Fibroblast of lung (primary cell): ENCODE data around the gene PHF3. TPM values are rescaled to one million over a fixed set of nuclear protein-coding genes. Genes with fewer than 3 reads are reported as not detected.
"Not testable (repeated sequence)": the region's sequence is repeated elsewhere in the genome, so short reads cannot be mapped to it uniquely, and the experiment has no call there.

Experiments
- DNase-seq, 2 donors: peaks; one replicate each; pipeline versions ENCODE4 v3.0.0 to v3.0.0-alpha.2; 2010; ENCODE audit warnings: low read depth in 2 of 2
- H2AFZ ChIP-seq: 2 replicates; pipeline ENCODE4 v1.5.1; 2012; ENCODE audit warnings: low read length, control low read depth, inconsistent platforms
- H3K27ac ChIP-seq: 2 replicates; pipeline ENCODE4 v1.5.1; 2011; ENCODE audit warnings: low read length, control low read depth; ENCODE audit not compliant: insufficient read depth
- H3K27me3 ChIP-seq: 2 replicates; pipeline ENCODE4 v1.5.1; 2011; ENCODE audit warnings: mild to moderate bottlenecking, low read length; ENCODE audit not compliant: control insufficient read depth, insufficient read depth
- H3K36me3 ChIP-seq: 2 replicates; pipeline ENCODE4 v1.5.1; 2011; ENCODE audit warnings: low read length; ENCODE audit not compliant: control insufficient read depth, insufficient read depth
- H3K4me1 ChIP-seq: 2 replicates; pipeline ENCODE4 v1.5.1; 2011; ENCODE audit warnings: low read length; ENCODE audit not compliant: control insufficient read depth, insufficient read depth; ENCODE audit errors: extremely low read depth
- H3K4me2 ChIP-seq: 2 replicates; pipeline ENCODE4 v1.5.1; 2011; ENCODE audit warnings: low read length, control low read depth; ENCODE audit not compliant: insufficient read depth; ENCODE audit errors: extremely low read depth
- H3K4me3 ChIP-seq, 4 experiments: fragments of 200-600 bp in 1 of 4; sonication (generic) in 1 of 4; replicated peaks in 1 of 4; 2 replicates each; pipeline ENCODE4 v1.5.1; 2011 to 2016; ENCODE audit warnings: low read length in 4 of 4, low read depth in 3 of 4, mild to moderate bottlenecking in 3 of 4, control low read depth in 2 of 4, inconsistent platforms in 1 of 4, mixed read lengths in 1 of 4; ENCODE audit not compliant: insufficient read depth in 1 of 4; ENCODE audit errors: control extremely low read depth in 1 of 4
- H3K79me2 ChIP-seq: 2 replicates; pipeline ENCODE4 v1.5.1; 2012; ENCODE audit warnings: mild to moderate bottlenecking, low read length, inconsistent platforms; ENCODE audit not compliant: control insufficient read depth, insufficient read depth
- H3K9ac ChIP-seq: 2 replicates; pipeline ENCODE4 v1.5.1; 2011; ENCODE audit warnings: mild to moderate bottlenecking, low read length, control low read depth; ENCODE audit not compliant: insufficient read depth
- H3K9me3 ChIP-seq: 2 replicates; pipeline ENCODE4 v1.5.1; 2012; ENCODE audit warnings: low read depth, low read length; ENCODE audit not compliant: control insufficient read depth, insufficient read depth
- H4K20me1 ChIP-seq: 2 replicates; pipeline ENCODE4 v1.5.1; 2011; ENCODE audit warnings: low read length; ENCODE audit not compliant: control insufficient read depth, insufficient read depth; ENCODE audit errors: extremely low read depth
- CTCF ChIP-seq, 2 donors: IDR thresholded peaks in 1 of 2; conservative IDR thresholded peaks in 1 of 2; 1 replicate in 1 of 2; 2 replicates in 1 of 2; pipeline ENCODE4 v1.5.1; 2011 to 2012; ENCODE audit warnings: low read length in 2 of 2, control low read depth in 1 of 2, inconsistent platforms in 1 of 2, low read depth in 1 of 2, mild to moderate bottlenecking in 1 of 2
- EZH2 ChIP-seq: IDR thresholded peaks from 2 replicates; pipeline ENCODE4 v1.5.1; 2012; ENCODE audit warnings: low read length, control low read depth, mild to moderate bottlenecking; ENCODE audit errors: missing control alignments
- polyA plus RNA-seq, 2 donors: library from polyadenylated mRNA; depleted of rRNA in 1 of 2; stranded (reverse) in 1 of 2; unstranded in 1 of 2; fragments of >200 nt; gene quantifications; 2 replicates each; pipeline ENCODE4 v1.2.1, GENCODE V29; 2011 to 2012; ENCODE audit warnings: missing spikeins in 1 of 2
- total RNA-seq: library from RNA; depleted of rRNA; stranded (reverse); fragments of >200 nt; gene quantifications from 2 replicates; pipeline ENCODE4 v1.2.1, GENCODE V29; 2014

The PHF3 gene
- total and polyA plus RNA-seq, 2 donors (not counting 1 experiment from before 2014, with no cell fraction given): 22.2 to 71.5 TPM

GRCh38 chr6:63745784-63746183 lies 110.2 kb downstream of the PHF3 start:
- TF ChIP-seq CTCF (conservative IDR thresholded peaks at IDR 0.05 in 1 of 2, IDR thresholded peaks at IDR 0.05 in 1 of 2; ENCODE audit: low read depth in 1 of 2, low read length in 2 of 2) (no peak), EZH2 (no peak)
- no peak overlapping the region for H3K4me3 ChIP-seq
- H3K4me2 ChIP-seq: no peak overlapping the region
- no peaks in the 10 kb centered on the region for H3K9me3 ChIP-seq
- H3K4me1 ChIP-seq: no peaks in the 10 kb centered on the region
- H3K79me2 ChIP-seq: no peaks in the 10 kb centered on the region
- H2AFZ ChIP-seq: no peak overlapping the region
- no peak overlapping the region for H3K9ac ChIP-seq
- peak in 1 of 2 donors; percentile 55 for DNase-seq
- H4K20me1 ChIP-seq: no peaks in the 10 kb centered on the region
- no peaks in the 10 kb centered on the region for H3K36me3 ChIP-seq
- no peak overlapping the region for H3K27ac ChIP-seq
- H3K27me3 ChIP-seq: no peaks in the 10 kb centered on the region

- H3K9ac ChIP-seq: no peak overlapping the region
- no peaks in the 10 kb centered on the region for H3K27me3 ChIP-seq
- TF ChIP-seq CTCF (conservative IDR thresholded peaks at IDR 0.05 in 1 of 2, IDR thresholded peaks at IDR 0.05 in 1 of 2; ENCODE audit: low read depth in 1 of 2, low read length in 2 of 2) (no peak), EZH2 (no peak)
- no peak overlapping the region for H3K4me2 ChIP-seq
- H4K20me1 ChIP-seq: no peaks in the 10 kb centered on the region
- H2AFZ ChIP-seq: no peak overlapping the region
- H3K4me1 ChIP-seq: no peaks in the 10 kb centered on the region
- H3K4me3 ChIP-seq: no peak overlapping the region
- no peaks in the 10 kb centered on the region for H3K79me2 ChIP-seq
- no peak overlapping the region for H3K27ac ChIP-seq
- H3K9me3 ChIP-seq: no peaks in the 10 kb centered on the region
- no peak for DNase-seq
- H3K36me3 ChIP-seq: no peaks in the 10 kb centered on the region
These were observed 114.8 kb downstream of the PHF3 start for GRCh38 chr6:63750400-63750799.

GRCh38 chr6:63757275-63757674 lies 121.7 kb downstream of the PHF3 start:
- H3K4me1 ChIP-seq, H3K36me3 ChIP-seq, H3K27ac ChIP-seq, H3K79me2 ChIP-seq, H3K9me3 ChIP-seq, H3K4me2 ChIP-seq, H3K27me3 ChIP-seq, H4K20me1 ChIP-seq, H3K4me3 ChIP-seq, H3K9ac ChIP-seq, DNase-seq, H2AFZ ChIP-seq: not testable (repeated sequence)
